OCI-LY1 (cell line): ENCODE data around the gene TPM1.

Source experiments
- H2AFZ ChIP-seq: fragments of 200-600 bp; sonication (generic), shearing (Covaris generic); 2 replicates; pipeline ENCODE4 v1.6.0; 2014; ENCODE audit warnings: antibody characterized with exemption, mild to moderate bottlenecking, low read length
- H3F3A ChIP-seq: fragments of 200-600 bp; sonication (generic), shearing (Covaris generic); 2 replicates; pipeline ENCODE4 v1.6.0; 2014; ENCODE audit warnings: mild to moderate bottlenecking, antibody characterized with exemption, low read length, moderate library complexity; ENCODE audit not compliant: insufficient read depth
- H3K27ac ChIP-seq: fragments of 200-600 bp; sonication (generic); 2 replicates; pipeline ENCODE4 v1.5.1; 2014; ENCODE audit warnings: low read length, mixed run types, mild to moderate bottlenecking, low read depth; ENCODE audit not compliant: poor library complexity, severe bottlenecking
- H3K27me3 ChIP-seq: fragments of 200-600 bp; sonication (generic); 2 replicates; pipeline ENCODE4 v1.6.0; 2014; ENCODE audit warnings: antibody characterized with exemption, mild to moderate bottlenecking, low read length, moderate library complexity; ENCODE audit not compliant: insufficient read depth
- H3K36me3 ChIP-seq: fragments of 200-600 bp; sonication (generic); 2 replicates; pipeline ENCODE4 v1.6.1; 2014; ENCODE audit warnings: mild to moderate bottlenecking, antibody characterized with exemption, low read length, moderate library complexity, mixed read lengths; ENCODE audit not compliant: insufficient read depth
- H3K4me1 ChIP-seq: fragments of 200-600 bp; sonication (generic); 2 replicates; pipeline ENCODE4 v1.5.1; 2014; ENCODE audit warnings: mild to moderate bottlenecking, low read length, moderate library complexity; ENCODE audit not compliant: insufficient read depth, severe bottlenecking
- H3K4me2 ChIP-seq: fragments of 200-600 bp; sonication (generic), shearing (Covaris generic); 2 replicates; pipeline ENCODE4 v1.6.1; 2014; ENCODE audit warnings: low read length
- H3K4me3 ChIP-seq: fragments of 200-600 bp; sonication (generic); 2 replicates; pipeline ENCODE4 v1.5.1; 2014; ENCODE audit warnings: low read length, low read depth, mild to moderate bottlenecking, mixed read lengths; ENCODE audit not compliant: poor library complexity, severe bottlenecking
- H3K79me2 ChIP-seq: fragments of 200-600 bp; shearing (Covaris generic); 2 replicates; pipeline ENCODE4 v1.6.1; 2016; ENCODE audit warnings: mixed run types, low read length, mixed read lengths; ENCODE audit not compliant: insufficient read depth
- H3K9ac ChIP-seq: fragments of 200-600 bp; sonication (generic), shearing (Covaris generic); 2 replicates; pipeline ENCODE4 v1.6.1; 2014; ENCODE audit warnings: mild to moderate bottlenecking, low read length, mixed read lengths
- H3K9me2 ChIP-seq: fragments of 200-600 bp; sonication (generic), shearing (Covaris generic); 2 replicates; pipeline ENCODE4 v1.6.1; 2014; ENCODE audit warnings: low read depth, mild to moderate bottlenecking, low read length, mixed read lengths
- H3K9me3 ChIP-seq: fragments of 200-600 bp; shearing (Covaris generic); 2 replicates; pipeline ENCODE4 v1.6.1; 2014; ENCODE audit warnings: low read length, mixed read lengths
- H4K20me1 ChIP-seq: fragments of 200-600 bp; sonication (generic), shearing (Covaris generic); 2 replicates; pipeline ENCODE4 v1.6.0; 2016; ENCODE audit warnings: mild to moderate bottlenecking, low read length; ENCODE audit not compliant: insufficient read depth
- EZH2 ChIP-seq: fragments of 200-600 bp; sonication (generic), shearing (Covaris generic); IDR thresholded peaks from 2 replicates; pipeline ENCODE4 v1.8.0; 2017; ENCODE audit warnings: borderline replicate concordance, mixed run types, mild to moderate bottlenecking, antibody characterized with exemption, low read length, moderate library complexity, mixed read lengths
- TF ChIP-seq, protein P1 (sequence below): fragments of 200-600 bp; sonication (generic), shearing (Covaris generic); IDR thresholded peaks from 2 replicates; pipeline ENCODE4 v1.5.1; 2017; ENCODE audit warnings: mild to moderate bottlenecking, antibody characterized with exemption, low read length, moderate library complexity, mixed read lengths

TPM1 gene

DNA sequence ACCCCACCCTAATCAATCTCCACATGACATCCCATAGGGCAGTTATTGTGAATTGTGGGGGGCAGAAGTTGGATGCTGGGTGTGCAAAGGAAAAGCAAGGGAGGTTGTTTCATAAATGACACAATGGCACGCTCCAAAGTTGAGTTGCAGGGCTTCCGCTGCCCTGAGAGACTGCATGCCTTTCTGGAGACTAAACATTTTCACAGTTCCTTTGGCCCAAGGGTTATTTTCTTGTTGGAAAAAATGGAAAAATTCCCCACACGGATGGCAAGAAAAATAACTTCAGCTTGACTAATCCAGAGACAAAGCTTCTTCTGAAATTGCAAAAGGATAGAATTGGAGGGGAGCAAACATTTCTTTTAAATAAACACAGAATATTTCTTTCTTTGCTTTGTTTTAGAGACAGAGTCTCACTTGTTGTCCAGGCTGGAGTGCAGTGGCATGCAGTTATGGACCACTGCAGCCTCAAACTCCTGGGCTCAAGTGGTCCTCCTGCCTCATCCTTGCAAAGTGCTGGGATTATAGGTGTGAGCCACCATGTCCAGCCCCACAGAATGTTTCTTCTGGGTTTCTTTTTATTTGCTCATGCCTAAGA lies 19.1 kb upstream of the TPM1 start:
- no peak overlapping the region for H3K4me2 ChIP-seq

DNA sequence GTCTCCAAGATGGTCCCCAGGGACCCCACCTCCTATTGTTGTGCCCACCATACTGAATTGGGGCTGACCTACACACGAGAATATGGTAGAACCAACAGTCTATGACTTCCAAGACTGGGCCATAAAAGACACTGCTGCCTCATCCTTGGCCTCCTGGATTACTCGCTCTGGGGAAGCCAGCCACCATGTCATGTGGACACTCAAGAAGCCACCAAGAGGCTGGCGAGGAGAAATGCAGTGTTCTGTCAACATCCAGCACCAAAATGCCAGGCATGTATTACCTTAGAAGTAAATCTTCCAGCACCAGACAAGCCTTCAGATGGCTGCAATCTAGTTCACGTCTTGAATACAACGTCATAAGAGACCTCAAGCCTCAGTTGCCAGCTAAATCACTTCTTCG lies 17.1 kb upstream of the TPM1 start:
- no peaks in the 10 kb centered on the region for H3K9me2 ChIP-seq
- no peaks in the 10 kb centered on the region for H3K4me1 ChIP-seq
- no peaks in the 10 kb centered on the region for H3K36me3 ChIP-seq
- no peak overlapping the region for H3K4me3 ChIP-seq
- H3K27ac ChIP-seq: no peak overlapping the region
- H3K27me3 ChIP-seq: peaks cover 7% of the 10 kb centered on the region
- H4K20me1 ChIP-seq: no peaks in the 10 kb centered on the region
- no peaks in the 10 kb centered on the region for H3F3A ChIP-seq
- no peaks in the 10 kb centered on the region for H3K9me3 ChIP-seq
- no peak overlapping the region for H3K9ac ChIP-seq
- no peaks in the 10 kb centered on the region for H3K79me2 ChIP-seq
- no peak for TF ChIP-seq EZH2
- TF ChIP-seq, protein P1, sequence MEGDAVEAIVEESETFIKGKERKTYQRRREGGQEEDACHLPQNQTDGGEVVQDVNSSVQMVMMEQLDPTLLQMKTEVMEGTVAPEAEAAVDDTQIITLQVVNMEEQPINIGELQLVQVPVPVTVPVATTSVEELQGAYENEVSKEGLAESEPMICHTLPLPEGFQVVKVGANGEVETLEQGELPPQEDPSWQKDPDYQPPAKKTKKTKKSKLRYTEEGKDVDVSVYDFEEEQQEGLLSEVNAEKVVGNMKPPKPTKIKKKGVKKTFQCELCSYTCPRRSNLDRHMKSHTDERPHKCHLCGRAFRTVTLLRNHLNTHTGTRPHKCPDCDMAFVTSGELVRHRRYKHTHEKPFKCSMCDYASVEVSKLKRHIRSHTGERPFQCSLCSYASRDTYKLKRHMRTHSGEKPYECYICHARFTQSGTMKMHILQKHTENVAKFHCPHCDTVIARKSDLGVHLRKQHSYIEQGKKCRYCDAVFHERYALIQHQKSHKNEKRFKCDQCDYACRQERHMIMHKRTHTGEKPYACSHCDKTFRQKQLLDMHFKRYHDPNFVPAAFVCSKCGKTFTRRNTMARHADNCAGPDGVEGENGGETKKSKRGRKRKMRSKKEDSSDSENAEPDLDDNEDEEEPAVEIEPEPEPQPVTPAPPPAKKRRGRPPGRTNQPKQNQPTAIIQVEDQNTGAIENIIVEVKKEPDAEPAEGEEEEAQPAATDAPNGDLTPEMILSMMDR: no peak
- H2AFZ ChIP-seq: no peak overlapping the region
- H3K4me2 ChIP-seq: no peak overlapping the region

More for the DNA sequence above, 19.1 kb upstream of the TPM1 start:
- H3K9me3 ChIP-seq: no peaks in the 10 kb centered on the region
- TF ChIP-seq EZH2: no peak
- TF ChIP-seq, protein P1: no peak
- H3F3A ChIP-seq: no peaks in the 10 kb centered on the region
- peaks cover 11% of the 10 kb centered on the region; the same call in 1 of the 2 replicates for H3K27me3 ChIP-seq
- no peak overlapping the region for H3K27ac ChIP-seq
- no peaks in the 10 kb centered on the region for H3K79me2 ChIP-seq
- no peak overlapping the region for H2AFZ ChIP-seq
- H3K36me3 ChIP-seq: no peaks in the 10 kb centered on the region
- no peaks in the 10 kb centered on the region for H3K9me2 ChIP-seq
- no peak overlapping the region for H3K4me3 ChIP-seq
- H3K9ac ChIP-seq: no peak overlapping the region
- no peaks in the 10 kb centered on the region for H3K4me1 ChIP-seq
- no peaks in the 10 kb centered on the region for H4K20me1 ChIP-seq

GRCh38 chr15:63027646-63028045 lies 14.9 kb upstream of the TPM1 start:
- no peaks in the 10 kb centered on the region for H3K9me3 ChIP-seq
- no peaks in the 10 kb centered on the region for H3K79me2 ChIP-seq
- no peaks in the 10 kb centered on the region for H3K36me3 ChIP-seq
- no peak overlapping the region for H3K27ac ChIP-seq
- H3K4me2 ChIP-seq: no peak overlapping the region
- no peak overlapping the region for H2AFZ ChIP-seq
- no peaks in the 10 kb centered on the region for H3F3A ChIP-seq
- no peak overlapping the region for H3K4me3 ChIP-seq
- H3K4me1 ChIP-seq: no peaks in the 10 kb centered on the region
- no peaks in the 10 kb centered on the region for H3K9me2 ChIP-seq
- H4K20me1 ChIP-seq: no peaks in the 10 kb centered on the region
- no peak overlapping the region for H3K9ac ChIP-seq
- TF ChIP-seq EZH2: no peak
- TF ChIP-seq, protein P1: no peak
- peaks cover 7% of the 10 kb centered on the region for H3K27me3 ChIP-seq
